BLaER1 treated with 17β-estradiol and CSF1 and Interleukin-3, amounts not matched to agents 10 nM and 100 nM (cell line): ENCODE data around the gene CYP1B1.
"Not testable (repeated sequence)": the region's sequence is repeated elsewhere in the genome, so short reads cannot be mapped to it uniquely, and the experiment has no call there.

Source experiments
- H3K27ac ChIP-seq, 11 experiments: shearing (Covaris generic); formaldehyde crosslinking; 2 replicates each; pipeline ENCODE4 v1.8.1; 2022
- H3K27me3 ChIP-seq, 11 experiments: shearing (Covaris generic); formaldehyde crosslinking; 2 replicates each; pipeline ENCODE4 v1.8.1; 2022
- H3K36me3 ChIP-seq, 11 experiments: shearing (Covaris generic); formaldehyde crosslinking; 2 replicates each; pipeline ENCODE4 v1.8.1; 2022
- H3K4me1 ChIP-seq, 10 experiments: shearing (Covaris generic); formaldehyde crosslinking; 2 replicates each; pipeline ENCODE4 v1.8.1; 2022
- H3K4me2 ChIP-seq, 11 experiments: shearing (Covaris generic); formaldehyde crosslinking; 2 replicates each; pipeline ENCODE4 v1.8.1; 2022
- H3K4me3 ChIP-seq, 10 experiments: shearing (Covaris generic); formaldehyde crosslinking; 2 replicates each; pipeline ENCODE4 v1.8.1; 2022
- H3K9ac ChIP-seq, 11 experiments: shearing (Covaris generic); formaldehyde crosslinking; 2 replicates each; pipeline ENCODE4 v1.8.1; 2022
- H3K9me3 ChIP-seq, 11 experiments: shearing (Covaris generic); formaldehyde crosslinking; replicated peaks in 1 of 11; 2 replicates each; pipeline ENCODE4 v1.8.1; 2022
- H4K20me1 ChIP-seq, 11 experiments: shearing (Covaris generic); formaldehyde crosslinking; 2 replicates each; pipeline ENCODE4 v1.8.1; 2022
- Cebpa-rat ChIP-seq, 11 experiments: shearing (Covaris generic); IDR thresholded peaks; 2 replicates each; pipeline ENCODE4 v1.8.1; 2022

Gene CYP1B1

GRCh38 chr2:38115216-38116032 is 39.5 kb upstream of the CYP1B1 start:
- no peak overlapping the region for H3K27ac ChIP-seq
- H3K27me3 ChIP-seq, result no peaks in the 10 kb centered on the region
- no peak overlapping the region for H3K4me3 ChIP-seq
- H3K4me1 ChIP-seq, result peaks cover 0 to 45% (median 0%) of the 10 kb centered on the region in 10 experiments; a peak in 6 of 20 replicates
- H3K4me2 ChIP-seq, result peak overlapping the region in 2 of 11 experiments; percentile 60 to 69; a peak in 4 of 22 replicates
- TF ChIP-seq Cebpa-rat (IDR thresholded peaks at IDR 0.05), result 0 out of 22 replicates have a peak, but pooled peaks of 1 of the 11 experiments have one; percentile 11
- H3K9ac ChIP-seq, result no peak overlapping the region
- H3K36me3 ChIP-seq, result no peaks in the 10 kb centered on the region
- peaks cover 0 to 7% (median 4%) of the 10 kb centered on the region in 11 experiments; a peak in 6 of 22 replicates for H3K9me3 ChIP-seq
- no peaks in the 10 kb centered on the region for H4K20me1 ChIP-seq

- peak overlapping the region in 2 of 11 experiments; percentile 69; a peak in 4 of 22 replicates for H3K4me2 ChIP-seq
- H4K20me1 ChIP-seq, result no peaks in the 10 kb centered on the region
- H3K27me3 ChIP-seq, result no peaks in the 10 kb centered on the region
- TF ChIP-seq Cebpa-rat (IDR thresholded peaks at IDR 0.05), result no peak
- H3K9ac ChIP-seq, result no peak overlapping the region
- H3K4me1 ChIP-seq, result peaks cover 0 to 42% (median 0%) of the 10 kb centered on the region in 10 experiments; a peak in 6 of 20 replicates
- 0 out of 22 replicates have a peak overlapping the region, but pooled peaks of 1 of the 11 experiments have one; percentile 13 for H3K27ac ChIP-seq
- no peak overlapping the region for H3K4me3 ChIP-seq
- H3K9me3 ChIP-seq, result peaks cover 0 to 7% (median 4%) of the 10 kb centered on the region in 11 experiments; a peak in 6 of 22 replicates
- no peaks in the 10 kb centered on the region for H3K36me3 ChIP-seq
Observed at GRCh38 chr2:38113981-38114708, 38.2 kb upstream of the CYP1B1 start.

- peaks cover 0 to 42% (median 0%) of the 10 kb centered on the region in 10 experiments; a peak in 6 of 20 replicates for H3K4me1 ChIP-seq
- H4K20me1 ChIP-seq, result no peaks in the 10 kb centered on the region
- H3K9me3 ChIP-seq, result peaks cover 0 to 7% (median 4%) of the 10 kb centered on the region in 11 experiments; a peak in 6 of 22 replicates
- no peak overlapping the region for H3K9ac ChIP-seq
- no peaks in the 10 kb centered on the region for H3K36me3 ChIP-seq
- H3K4me2 ChIP-seq, result peak overlapping the region in 2 of 11 experiments; percentile 69; a peak in 4 of 22 replicates
- no peak for TF ChIP-seq Cebpa-rat (IDR thresholded peaks at IDR 0.05)
- no peak overlapping the region for H3K27ac ChIP-seq
- H3K4me3 ChIP-seq, result no peak overlapping the region
- H3K27me3 ChIP-seq, result no peaks in the 10 kb centered on the region
Observed at GRCh38 chr2:38113051-38113450, 37.1 kb upstream of the CYP1B1 start.

- H3K27ac ChIP-seq, H4K20me1 ChIP-seq, H3K9me3 ChIP-seq, H3K9ac ChIP-seq, H3K36me3 ChIP-seq, H3K27me3 ChIP-seq, H3K4me3 ChIP-seq, H3K4me2 ChIP-seq: not testable (repeated sequence)
- peaks cover 0 to 51% (median 7%) of the 10 kb centered on the region in 10 experiments; a peak in 12 of 20 replicates for H3K4me1 ChIP-seq
Observed at GRCh38 chr2:38111350-38111749, 35.4 kb upstream of the CYP1B1 start.

- H3K36me3 ChIP-seq, result no peaks in the 10 kb centered on the region
- H3K9me3 ChIP-seq, result peaks cover 0 to 7% (median 4%) of the 10 kb centered on the region in 11 experiments; a peak in 6 of 22 replicates
- no peak overlapping the region for H3K27ac ChIP-seq
- peaks cover 0 to 44% (median 10%) of the 10 kb centered on the region in 10 experiments; a peak in 12 of 20 replicates for H3K4me1 ChIP-seq
- H3K4me2 ChIP-seq, result no peak overlapping the region
- no peak for TF ChIP-seq Cebpa-rat (IDR thresholded peaks at IDR 0.05)
- no peaks in the 10 kb centered on the region for H4K20me1 ChIP-seq
- H3K9ac ChIP-seq, result no peak overlapping the region
- no peak overlapping the region for H3K4me3 ChIP-seq
- no peaks in the 10 kb centered on the region for H3K27me3 ChIP-seq
Observed at GRCh38 chr2:38109732-38110181, 33.8 kb upstream of the CYP1B1 start.

- Histone ChIP-seq H3K4me3 (no peak overlapping the region), H3K9me3 (peaks cover 0 to 8% (median 4%) of the 10 kb centered on the region in 11 experiments; a peak in 8 of 22 replicates), H3K9ac (no peak overlapping the region), H4K20me1 (no peaks in the 10 kb centered on the region), H3K4me2 (no peak overlapping the region), H3K36me3 (no peaks in the 10 kb centered on the region), H3K27me3 (no peaks in the 10 kb centered on the region), H3K4me1 (peaks cover 0 to 38% (median 10%) of the 10 kb centered on the region in 10 experiments; a peak in 12 of 20 replicates), H3K27ac (no peak overlapping the region)
- TF ChIP-seq Cebpa-rat (IDR thresholded peaks at IDR 0.05), result no peak
Observed at GRCh38 chr2:38108907-38109731, 33.2 kb upstream of the CYP1B1 start.

- Histone ChIP-seq H3K4me2 (peak overlapping the region in 2 of 11 experiments; percentile 81 to 85; a peak in 2 of 22 replicates), H3K4me1 (peaks cover 0 to 26% (median 10%) of the 10 kb centered on the region in 10 experiments; a peak in 12 of 20 replicates), H3K36me3 (no peaks in the 10 kb centered on the region), H3K9ac (no peak overlapping the region), H3K27ac (no peak overlapping the region), H3K4me3 (no peak overlapping the region), H3K9me3 (peaks cover 0 to 15% (median 8%) of the 10 kb centered on the region in 11 experiments; a peak in 12 of 22 replicates), H3K27me3 (no peaks in the 10 kb centered on the region), H4K20me1 (no peaks in the 10 kb centered on the region)
- TF ChIP-seq Cebpa-rat (IDR thresholded peaks at IDR 0.05), result no peak
Observed at GRCh38 chr2:38107738-38108410, 31.9 kb upstream of the CYP1B1 start.
